Measurements from ENCODE around the gene RPL27A.

The RPL27A gene

GRCh38 chr11:8701891-8702597 lies 19.5 kb downstream of the RPL27A start:
- no peak for DNase-seq

- no peak for DNase-seq
Measured at GRCh38 chr11:8702598-8702915, 20.0 kb downstream of the RPL27A start.

GRCh38 chr11:8704136-8704535 lies 21.5 kb downstream of the RPL27A start:
- DNase-seq: no peak

GRCh38 chr11:8705146-8705545 lies 22.6 kb downstream of the RPL27A start:
- no peak for DNase-seq

- no peak for DNase-seq
Measured at GRCh38 chr11:8706673-8707432, 24.3 kb downstream of the RPL27A start.

GRCh38 chr11:8707541-8708191 lies 25.1 kb downstream of the RPL27A start:
- no peak for DNase-seq

GRCh38 chr11:8709002-8709672 lies 26.5 kb downstream of the RPL27A start:
- DNase-seq: no peak

GRCh38 chr11:8709777-8710176 lies 27.2 kb downstream of the RPL27A start:
- no peak for DNase-seq

- no peak for DNase-seq
Measured at GRCh38 chr11:8711895-8712442, 29.4 kb downstream of the RPL27A start.

- no peak for DNase-seq
Measured at GRCh38 chr11:8712506-8712905, 29.9 kb downstream of the RPL27A start.

GRCh38 chr11:8713760-8714454 lies 31.3 kb downstream of the RPL27A start:
- no peak for DNase-seq

GRCh38 chr11:8714622-8715225 lies 32.1 kb downstream of the RPL27A start:
- no peak for DNase-seq

- no peak for DNase-seq
Measured at GRCh38 chr11:8715501-8715900, 32.9 kb downstream of the RPL27A start.

- DNase-seq: no peak
Measured at GRCh38 chr11:8717544-8717875, 34.9 kb downstream of the RPL27A start.

GRCh38 chr11:8717876-8718753 lies 35.5 kb downstream of the RPL27A start:
- DNase-seq: no peak

GRCh38 chr11:8719211-8719649 lies 36.6 kb downstream of the RPL27A start:
- DNase-seq: no peak

- no peak for DNase-seq
Measured at GRCh38 chr11:8719721-8720120, 37.1 kb downstream of the RPL27A start.

- no peak for DNase-seq
Measured at GRCh38 chr11:8720352-8720751, 37.8 kb downstream of the RPL27A start.

GRCh38 chr11:8720868-8721608 lies 38.4 kb downstream of the RPL27A start:
- no peak for DNase-seq

Data from activated CD4-positive, alpha-beta T cell treated with anti-CD3 and anti-CD28 coated beads, Interleukin-2, amount 50 U/mL, for 1 hour (primary cell).